K562 (cell line): ENCODE measurements around the gene BEST3. TPM values are rescaled to one million over a fixed set of nuclear protein-coding genes. Genes with fewer than 3 reads are reported as not detected.
A peak's percentile ranks its signal among the peaks of the same experiment; 100 is the strongest.

ENCODE experiments used
- ATAC-seq: fragments of 200-7000 bp; cut with Tn5 transposase; 3 replicates; pipeline ENCODE4 v1.9.1; 2020; ENCODE audit warnings: moderate library complexity
- BruUV-seq: library from RNA; stranded (reverse); fragments of 400-500 nt; replicated peaks from 2 replicates; lab custom pipeline; 2021; lab: Mats Ljungman, UMichigan
- CTCF ChIA-PET: fragments of 300-600 bp; formaldehyde crosslinking; extraction: SDS; loops from one replicate; lab custom pipeline; 2021; ENCODE audit warnings: low intra/inter-chr PET ratio; lab: Yijun Ruan, JAX
- POLR2A ChIA-PET: fragments of 300-600, 350-650 bp; sonication (Branson Sonifier 250); formaldehyde crosslinking; extraction: SDS; loops from one replicate; lab custom pipeline; 2021; ENCODE audit warnings: antibody characterized with exemption, inconsistent platforms; lab: Yijun Ruan, JAX
- DNase-seq, 4 experiments: peaks; one replicate each; pipeline versions ENCODE4 v3.0.0 to v3.0.0-alpha.2; 2011 to 2018; ENCODE audit warnings: low spot score in 3 of 4, mixed read lengths in 3 of 4; ENCODE audit errors: extremely low read depth in 1 of 4
- FAIRE-seq: peaks from 2 replicates; lab custom pipeline; 2011; peaks lifted over from hg19 to GRCh38; lab: Jason Lieb, UNC
- H2AFZ ChIP-seq: 2 replicates; pipeline ENCODE4 v1.6.0; 2011; ENCODE audit warnings: low read depth, low read length, control low read depth, inconsistent platforms
- H3K27ac ChIP-seq: fragments of 200-600 bp; 3 replicates; pipeline ENCODE4 v1.8.0; 2011; ENCODE audit warnings: low read depth, mild to moderate bottlenecking, control low read depth, inconsistent platforms, low read length, moderate library complexity, mixed read lengths; ENCODE audit errors: extremely low read depth
- H3K27me3 ChIP-seq, 2 experiments: fragments of 300-600 bp in 1 of 2; 2 replicates in 1 of 2; 3 replicates in 1 of 2; pipeline versions ENCODE4 v1.6.0 to v1.8.0; 2011; ENCODE audit warnings: inconsistent platforms in 2 of 2, low read length in 2 of 2, mild to moderate bottlenecking in 1 of 2, mixed read lengths in 1 of 2, moderate library complexity in 1 of 2; ENCODE audit not compliant: control insufficient read depth in 2 of 2, insufficient read depth in 2 of 2
- H3K36me3 ChIP-seq: fragments of 300-600 bp; 3 replicates; pipeline ENCODE4 v1.8.0; 2011; ENCODE audit warnings: mild to moderate bottlenecking, low read length, inconsistent platforms; ENCODE audit not compliant: control insufficient read depth, insufficient read depth
- H3K4me1 ChIP-seq, 2 experiments: fragments of 200-600 bp in 1 of 2; replicated peaks in 1 of 2; 2 replicates in 1 of 2; 3 replicates in 1 of 2; pipeline versions ENCODE4 v1.5.1 to v1.8.0; 2011; ENCODE audit warnings: inconsistent platforms in 2 of 2, low read length in 2 of 2, mild to moderate bottlenecking in 1 of 2, mixed read lengths in 1 of 2, moderate library complexity in 1 of 2; ENCODE audit not compliant: control insufficient read depth in 2 of 2, insufficient read depth in 2 of 2
- H3K4me2 ChIP-seq: 2 replicates; pipeline ENCODE4 v1.6.1; 2011; ENCODE audit warnings: low read length, control low read depth, inconsistent platforms, mixed read lengths; ENCODE audit not compliant: insufficient read depth
- H3K4me3 ChIP-seq: fragments of 200-600 bp; sonication (generic), shearing (Covaris generic); 2 replicates; pipeline ENCODE4 v1.5.1; 2016; ENCODE audit warnings: control low read depth, inconsistent platforms
- H3K79me2 ChIP-seq: fragments of 200-600 bp; 3 replicates; pipeline ENCODE4 v1.8.0; 2011; ENCODE audit warnings: low read length, inconsistent platforms; ENCODE audit not compliant: control insufficient read depth, insufficient read depth
- H3K9ac ChIP-seq, 2 experiments: 2 replicates each; pipeline versions ENCODE4 v1.6.0 to v1.6.1; 2011; ENCODE audit warnings: low read depth in 2 of 2, low read length in 2 of 2, control low read depth in 1 of 2, inconsistent platforms in 1 of 2, mild to moderate bottlenecking in 1 of 2, mixed read lengths in 1 of 2; ENCODE audit not compliant: insufficient read depth in 1 of 2
- H3K9me1 ChIP-seq: one replicate; pipeline ENCODE4 v1.6.0; 2011; ENCODE audit warnings: inconsistent platforms, mild to moderate bottlenecking, low read length, moderate library complexity; ENCODE audit not compliant: control insufficient read depth, insufficient read depth
- H3K9me3 ChIP-seq: replicated peaks from 2 replicates; pipeline ENCODE4 v1.5.1; 2011; ENCODE audit warnings: low read depth, low read length, inconsistent platforms; ENCODE audit not compliant: control insufficient read depth, insufficient read depth
- H4K20me1 ChIP-seq: replicated peaks from 2 replicates; pipeline ENCODE4 v1.6.1; 2011; ENCODE audit warnings: low read length, inconsistent platforms, mixed read lengths; ENCODE audit not compliant: control insufficient read depth, insufficient read depth
- CBX2 ChIP-seq: fragments of 200-600 bp; sonication (generic); IDR thresholded peaks from one replicate; pipeline ENCODE4 v1.6.1; 2012; ENCODE audit warnings: mild to moderate bottlenecking, low read length, inconsistent platforms; ENCODE audit not compliant: insufficient read depth, poor library complexity, severe bottlenecking
- CREM ChIP-seq: IDR thresholded peaks from 2 replicates; pipeline ENCODE4 v1.6.1; 2014; ENCODE audit warnings: antibody characterized with exemption, low read depth
- E2F3 ChIP-seq: fragments of 250-450 bp; sonication (Bioruptor Pico); IDR thresholded peaks from 2 replicates; pipeline ENCODE4 v1.4.0; 2020; ENCODE audit warnings: mild to moderate bottlenecking
- ESRRA ChIP-seq: fragments of 450-650 bp; IDR thresholded peaks from 2 replicates; pipeline ENCODE4 v1.6.1; 2014; ENCODE audit warnings: low read depth, mild to moderate bottlenecking, moderate library complexity, borderline replicate concordance
- ESRRB ChIP-seq: fragments of 250-450 bp; sonication (Bioruptor Pico); IDR thresholded peaks from 2 replicates; pipeline ENCODE4 v1.5.0; 2020; ENCODE audit warnings: mild to moderate bottlenecking, moderate library complexity, borderline replicate concordance
- GABPA ChIP-seq: fragments of 200-800 bp; sonication (Bioruptor generic); conservative IDR thresholded peaks from 2 replicates; pipeline ENCODE4 v1.6.1; 2016; ENCODE audit warnings: low read depth, missing genetic modification characterization, missing compliant biosample characterization
- MTF1 ChIP-seq: fragments of 250-450 bp; sonication (Bioruptor Pico); IDR thresholded peaks from 2 replicates; pipeline ENCODE4 v1.9.0; 2021; ENCODE audit warnings: moderate library complexity, mild to moderate bottlenecking, inconsistent platforms, borderline replicate concordance
- NFE2L1 ChIP-seq: fragments of 450-650 bp; IDR thresholded peaks from 2 replicates; pipeline ENCODE4 v1.6.1; 2016; ENCODE audit warnings: missing genetic modification characterization, low read depth, mild to moderate bottlenecking, missing compliant biosample characterization, moderate library complexity, borderline replicate concordance
- RNF2 ChIP-seq: sonication (generic); IDR thresholded peaks from 2 replicates; pipeline ENCODE4 v1.6.1; 2016
- SMARCA5 ChIP-seq: fragments of 450-650 bp; IDR thresholded peaks from 2 replicates; pipeline ENCODE4 v1.6.1; 2016
- SRSF9 ChIP-seq: fragments of 200-400 bp; formaldehyde crosslinking; IDR thresholded peaks from 2 replicates; pipeline ENCODE4 v1.6.1; 2017; ENCODE audit warnings: low read depth, low read length, borderline replicate concordance
- THRAP3 ChIP-seq: fragments of 450-650 bp; IDR thresholded peaks from 2 replicates; pipeline ENCODE4 v1.6.1; 2016; ENCODE audit warnings: mild to moderate bottlenecking, inconsistent platforms, borderline replicate concordance
- ZNF175 ChIP-seq: fragments of 200-800 bp; sonication (Bioruptor generic); IDR thresholded peaks from 2 replicates; pipeline ENCODE4 v1.6.1; 2016; ENCODE audit warnings: low read depth, mild to moderate bottlenecking, missing genetic modification characterization, missing compliant biosample characterization
- ZNF347 ChIP-seq: fragments of 450-650 bp; formaldehyde crosslinking; IDR thresholded peaks from 2 replicates; pipeline ENCODE4 v1.4.0; 2020; ENCODE audit warnings: low read depth, mild to moderate bottlenecking, moderate library complexity
- WGBS: fragments of 100-300 bp; shearing (Covaris generic); methylation state at CpG from one replicate; pipeline ENCODE4 v1.1.6; 2016; ENCODE audit warnings: low coverage, mixed read lengths; ENCODE audit not compliant: insufficient coverage; ENCODE audit errors: missing lambda C conversion rate; 5-methylcytosine and 5-hydroxymethylcytosine counted together
- in situ Hi-C: fragments of 300-500 bp; cut with MboI; formaldehyde crosslinking; loops from 4 replicates; pipeline ENCODE4 v1.15.0; 2018; ENCODE audit warnings: inconsistent platforms, mixed read lengths
- intact Hi-C: fragments of 100-400 bp; cut with micrococcal nuclease; formaldehyde crosslinking; loops from 2 replicates; pipeline ENCODE4 v1.14.2; 2022
- polyA plus RNA-seq, 8 experiments: library from polyadenylated mRNA; depleted of rRNA in 4 of 8; stranded (reverse) in 5 of 8; unstranded in 3 of 8; fragments of >200 nt; fragmentation: Nextera tagmentation in 2 of 8; fragmentation: Illumina TruSeq in 1 of 8; extraction: Ambion mirVana in 2 of 8; extraction: Trizol in 1 of 8; gene quantifications; 2 replicates each; pipeline versions ENCODE4 v1.2.1 to v1.2.3, GENCODE V29; 2011 to 2014; ENCODE audit warnings: inconsistent platforms in 1 of 8, missing spikeins in 1 of 8
- total RNA-seq, 7 experiments: library from RNA; depleted of rRNA in 6 of 7; stranded (reverse); fragments of >200 nt in 6 of 7; fragmentation: Illumina TruSeq in 2 of 7; extraction: Trizol in 2 of 7; gene quantifications; 2 replicates each; pipeline versions ENCODE4 v1.2.1 to v1.2.3, GENCODE V29; 2011 to 2021; ENCODE audit warnings: low replicate concordance in 1 of 7
- TF ChIP-seq, protein P1 (sequence below): fragments of 450-650 bp; formaldehyde crosslinking; IDR thresholded peaks from 2 replicates; pipeline ENCODE4 v1.4.0; 2022; ENCODE audit warnings: missing genetic modification characterization
- TF ChIP-seq, protein P2 (sequence below): fragments of 450-650 bp; formaldehyde crosslinking; IDR thresholded peaks from 2 replicates; pipeline ENCODE4 v1.4.0; 2020; ENCODE audit warnings: mild to moderate bottlenecking, moderate library complexity
- TF ChIP-seq, protein P3 (sequence below): fragments of 450-650 bp; IDR thresholded peaks from one replicate; pipeline ENCODE4 v1.6.1; 2018; ENCODE audit warnings: mild to moderate bottlenecking, moderate library complexity; ENCODE audit not compliant: partially characterized antibody

The BEST3 gene
- total and polyA plus RNA-seq, 9 of the 15 experiments (the other 6 are each of a cell fraction or from before 2014, with no cell fraction given), result 0.15 TPM; not detected in 8

DNA sequence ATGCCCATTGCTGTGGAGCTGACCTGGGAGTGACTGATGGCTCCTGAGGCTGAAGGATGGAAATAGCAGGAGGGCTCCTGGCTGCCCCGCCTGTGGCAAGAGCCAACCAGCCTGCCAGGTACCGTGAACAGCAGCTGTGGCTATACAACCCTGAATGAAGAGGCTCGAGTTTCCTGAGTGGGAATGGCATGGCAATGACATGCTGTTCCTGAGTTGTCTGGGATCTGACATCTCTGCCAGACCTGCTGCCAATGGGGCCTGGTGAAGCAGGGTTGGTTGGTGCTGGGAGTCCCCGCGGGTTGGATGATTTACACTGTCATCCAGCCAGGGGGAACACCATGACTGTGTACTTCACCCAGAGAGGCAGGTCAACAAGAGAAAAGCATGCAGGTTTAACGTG is 56.6 kb downstream of the BEST3 start:
- in situ Hi-C loops (no loop called here), intact Hi-C loops (no loop called here)
- Histone ChIP-seq H3K36me3 (no peaks in the 10 kb centered on the region), H3K4me3 (no peak overlapping the region), H3K9me1 (no peaks in the 10 kb centered on the region), H4K20me1 (no peaks in the 10 kb centered on the region), H2AFZ (peak overlapping the region; percentile 8; the same call in 1 of the 2 replicates), H3K27ac (no peak overlapping the region), H3K27me3 (no peaks in the 10 kb centered on the region), H3K79me2 (no peaks in the 10 kb centered on the region), H3K9ac (0 out of 4 replicates have a peak overlapping the region, but pooled peaks of 1 of the 2 experiments have one; percentile 27), H3K4me2 (no peak overlapping the region), H3K9me3 (no peaks in the 10 kb centered on the region), H3K4me1 (peaks cover 0 to 4% of the 10 kb centered on the region in 2 experiments; a peak in 2 of 5 replicates)
- WGBS, result 26% methylated on average over 6 of the region's 6 CpGs
- FAIRE-seq (no peak), ATAC-seq (peak; percentile 32; the same call in 2 of the 3 replicates), DNase-seq (no peak)
- no TSS peak for BruUV-seq
- POLR2A ChIA-PET, result interaction anchor here (1.2 kb wide), 1 partner anchor 137 kb away, joined by 3 read pairs; no protein-coding TSS in a partner anchor
- TF ChIP-seq E2F3 (CRISPR knock-in tag) (no peak), ZNF175 (CRISPR knock-in tag) (no peak), CREM (no peak), SRSF9 (no peak), NFE2L1 (no peak), GABPA (tag) (no peak), RNF2 (no peak), CBX2 (no peak), SMARCA5 (no peak), ESRRB (CRISPR knock-in tag) (no peak), MTF1 (CRISPR knock-in tag) (no peak), THRAP3 (no peak), ZNF347 (no peak), ESRRA (no peak)
- TF ChIP-seq, protein P1, sequence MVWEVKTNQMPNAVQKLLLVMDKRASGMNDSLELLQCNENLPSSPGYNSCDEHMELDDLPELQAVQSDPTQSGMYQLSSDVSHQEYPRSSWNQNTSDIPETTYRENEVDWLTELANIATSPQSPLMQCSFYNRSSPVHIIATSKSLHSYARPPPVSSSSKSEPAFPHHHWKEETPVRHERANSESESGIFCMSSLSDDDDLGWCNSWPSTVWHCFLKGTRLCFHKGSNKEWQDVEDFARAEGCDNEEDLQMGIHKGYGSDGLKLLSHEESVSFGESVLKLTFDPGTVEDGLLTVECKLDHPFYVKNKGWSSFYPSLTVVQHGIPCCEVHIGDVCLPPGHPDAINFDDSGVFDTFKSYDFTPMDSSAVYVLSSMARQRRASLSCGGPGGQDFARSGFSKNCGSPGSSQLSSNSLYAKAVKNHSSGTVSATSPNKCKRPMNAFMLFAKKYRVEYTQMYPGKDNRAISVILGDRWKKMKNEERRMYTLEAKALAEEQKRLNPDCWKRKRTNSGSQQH (CRISPR knock-in tag), result no peak
- TF ChIP-seq, protein P2, sequence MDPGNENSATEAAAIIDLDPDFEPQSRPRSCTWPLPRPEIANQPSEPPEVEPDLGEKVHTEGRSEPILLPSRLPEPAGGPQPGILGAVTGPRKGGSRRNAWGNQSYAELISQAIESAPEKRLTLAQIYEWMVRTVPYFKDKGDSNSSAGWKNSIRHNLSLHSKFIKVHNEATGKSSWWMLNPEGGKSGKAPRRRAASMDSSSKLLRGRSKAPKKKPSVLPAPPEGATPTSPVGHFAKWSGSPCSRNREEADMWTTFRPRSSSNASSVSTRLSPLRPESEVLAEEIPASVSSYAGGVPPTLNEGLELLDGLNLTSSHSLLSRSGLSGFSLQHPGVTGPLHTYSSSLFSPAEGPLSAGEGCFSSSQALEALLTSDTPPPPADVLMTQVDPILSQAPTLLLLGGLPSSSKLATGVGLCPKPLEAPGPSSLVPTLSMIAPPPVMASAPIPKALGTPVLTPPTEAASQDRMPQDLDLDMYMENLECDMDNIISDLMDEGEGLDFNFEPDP, result no peak
- TF ChIP-seq, protein P3, sequence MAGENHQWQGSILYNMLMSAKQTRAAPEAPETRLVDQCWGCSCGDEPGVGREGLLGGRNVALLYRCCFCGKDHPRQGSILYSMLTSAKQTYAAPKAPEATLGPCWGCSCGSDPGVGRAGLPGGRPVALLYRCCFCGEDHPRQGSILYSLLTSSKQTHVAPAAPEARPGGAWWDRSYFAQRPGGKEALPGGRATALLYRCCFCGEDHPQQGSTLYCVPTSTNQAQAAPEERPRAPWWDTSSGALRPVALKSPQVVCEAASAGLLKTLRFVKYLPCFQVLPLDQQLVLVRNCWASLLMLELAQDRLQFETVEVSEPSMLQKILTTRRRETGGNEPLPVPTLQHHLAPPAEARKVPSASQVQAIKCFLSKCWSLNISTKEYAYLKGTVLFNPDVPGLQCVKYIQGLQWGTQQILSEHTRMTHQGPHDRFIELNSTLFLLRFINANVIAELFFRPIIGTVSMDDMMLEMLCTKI, result no peak
- CTCF ChIA-PET, result no interaction called here
